Neutrophil (primary cell): ENCODE results near the gene TEX101.

ENCODE experiments used
- H3K27ac ChIP-seq: fragments of 200-600 bp; sonication (generic); 2 replicates; pipeline ENCODE4 v1.5.1; 2016; ENCODE audit warnings: mild to moderate bottlenecking, moderate library complexity
- H3K27me3 ChIP-seq: fragments of 200-600 bp; sonication (generic); 2 replicates; pipeline ENCODE4 v1.6.0; 2016; ENCODE audit warnings: mild to moderate bottlenecking
- H3K36me3 ChIP-seq: fragments of 200-600 bp; sonication (generic); 2 replicates; pipeline ENCODE4 v1.5.1; 2017
- H3K4me1 ChIP-seq, 2 experiments: fragments of 200-600 bp in 1 of 2; sonication (generic) in 1 of 2; 1 replicate in 1 of 2; 2 replicates in 1 of 2; pipeline versions ENCODE4 v1.5.1 to v1.6.1; 2013 to 2016; ENCODE audit warnings: low read depth in 1 of 2, low read length in 1 of 2, mild to moderate bottlenecking in 1 of 2, moderate library complexity in 1 of 2; ENCODE audit not compliant: control insufficient read depth in 1 of 2, insufficient read depth in 1 of 2
- H3K4me3 ChIP-seq, 2 experiments: fragments of 200-600 bp in 1 of 2; sonication (generic) in 1 of 2; 1 replicate in 1 of 2; 2 replicates in 1 of 2; pipeline ENCODE4 v1.5.1; 2013 to 2016; ENCODE audit warnings: low read depth in 1 of 2, low read length in 1 of 2, mild to moderate bottlenecking in 1 of 2, moderate library complexity in 1 of 2
- H3K9me3 ChIP-seq: fragments of 200-600 bp; sonication (generic); 2 replicates; pipeline ENCODE4 v1.5.1; 2016
- TF ChIP-seq, protein P1 (sequence below): fragments of 200-600 bp; sonication (generic); IDR thresholded peaks from 2 replicates; pipeline ENCODE4 v1.5.1; 2016; ENCODE audit warnings: antibody characterized with exemption

Gene TEX101

DNA sequence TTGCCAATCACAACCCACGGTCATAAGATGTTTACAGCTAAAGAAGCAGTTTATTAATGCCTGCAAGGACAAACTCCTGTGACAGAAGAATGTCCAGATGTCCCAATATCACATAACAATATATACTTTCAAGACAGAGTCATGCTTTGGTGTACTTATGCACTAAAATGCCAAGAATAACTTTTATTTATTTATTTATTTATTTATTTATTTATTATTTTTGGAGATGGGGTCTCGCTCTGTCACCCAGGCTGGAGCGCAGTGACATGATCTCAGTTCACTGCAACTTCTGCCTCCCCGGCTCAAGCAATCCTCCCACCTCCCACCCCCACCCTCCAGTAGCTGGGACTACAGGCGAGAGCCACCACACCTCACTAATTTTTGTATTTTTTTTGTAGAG lies 9.1 kb downstream of the TEX101 start:
- no peaks in the 10 kb centered on the region for H3K36me3 ChIP-seq
- TF ChIP-seq, protein P1, sequence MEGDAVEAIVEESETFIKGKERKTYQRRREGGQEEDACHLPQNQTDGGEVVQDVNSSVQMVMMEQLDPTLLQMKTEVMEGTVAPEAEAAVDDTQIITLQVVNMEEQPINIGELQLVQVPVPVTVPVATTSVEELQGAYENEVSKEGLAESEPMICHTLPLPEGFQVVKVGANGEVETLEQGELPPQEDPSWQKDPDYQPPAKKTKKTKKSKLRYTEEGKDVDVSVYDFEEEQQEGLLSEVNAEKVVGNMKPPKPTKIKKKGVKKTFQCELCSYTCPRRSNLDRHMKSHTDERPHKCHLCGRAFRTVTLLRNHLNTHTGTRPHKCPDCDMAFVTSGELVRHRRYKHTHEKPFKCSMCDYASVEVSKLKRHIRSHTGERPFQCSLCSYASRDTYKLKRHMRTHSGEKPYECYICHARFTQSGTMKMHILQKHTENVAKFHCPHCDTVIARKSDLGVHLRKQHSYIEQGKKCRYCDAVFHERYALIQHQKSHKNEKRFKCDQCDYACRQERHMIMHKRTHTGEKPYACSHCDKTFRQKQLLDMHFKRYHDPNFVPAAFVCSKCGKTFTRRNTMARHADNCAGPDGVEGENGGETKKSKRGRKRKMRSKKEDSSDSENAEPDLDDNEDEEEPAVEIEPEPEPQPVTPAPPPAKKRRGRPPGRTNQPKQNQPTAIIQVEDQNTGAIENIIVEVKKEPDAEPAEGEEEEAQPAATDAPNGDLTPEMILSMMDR = no peak

DNA sequence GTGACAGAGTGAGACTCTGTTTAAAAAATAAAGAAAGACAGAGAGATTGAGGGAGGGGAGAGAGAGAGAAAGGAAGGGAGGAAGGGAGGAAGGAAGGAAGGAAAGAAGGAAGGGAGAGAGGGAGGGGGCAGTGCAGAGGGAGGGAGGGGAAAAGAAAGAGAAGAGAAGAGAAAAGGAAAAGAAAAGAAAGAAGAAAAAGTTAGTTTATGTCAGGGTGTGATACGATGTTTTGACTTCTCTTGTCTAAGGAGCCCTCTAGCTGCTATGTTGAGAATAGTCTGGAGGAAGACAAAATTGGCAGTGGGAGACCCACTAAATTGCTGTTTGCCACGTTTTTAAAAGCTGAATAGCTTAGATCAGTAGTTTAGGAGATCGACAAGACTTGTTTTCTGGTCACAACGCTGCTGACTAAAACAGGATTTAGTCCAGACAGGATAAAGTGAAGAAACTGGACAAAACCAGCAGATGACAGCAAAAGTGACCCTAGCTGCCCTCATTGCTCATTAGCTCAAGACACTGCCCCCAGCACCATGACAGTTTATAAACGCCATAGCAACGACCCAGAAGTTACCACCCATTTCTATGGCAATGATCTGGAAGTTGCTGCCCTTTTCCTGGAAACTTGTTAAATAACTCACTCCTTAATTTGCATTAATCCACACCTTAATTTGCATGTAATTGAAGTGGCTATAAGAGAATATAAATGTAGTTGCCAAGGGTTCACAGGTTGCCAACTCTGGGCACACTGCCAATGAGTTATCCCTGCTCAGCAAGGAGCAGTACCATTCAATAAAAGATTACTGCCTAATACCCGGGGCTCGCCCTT lies 11.1 kb downstream of the TEX101 start:
- no peak overlapping the region for H3K4me3 ChIP-seq
- peaks cover 27 to 33% of the 10 kb centered on the region in 2 experiments for H3K4me1 ChIP-seq
- H3K27me3 ChIP-seq = no peaks in the 10 kb centered on the region
- TF ChIP-seq, protein P1 = no peak
- no peaks in the 10 kb centered on the region for H3K9me3 ChIP-seq
- no peak overlapping the region for H3K27ac ChIP-seq
- H3K36me3 ChIP-seq = no peaks in the 10 kb centered on the region

More for the DNA sequence above, 9.1 kb downstream of the TEX101 start:
- Histone ChIP-seq H3K4me1 (peaks cover 27 to 33% of the 10 kb centered on the region in 2 experiments), H3K9me3 (no peaks in the 10 kb centered on the region), H3K4me3 (no peak overlapping the region), H3K27ac (no peak overlapping the region), H3K27me3 (no peaks in the 10 kb centered on the region)

DNA sequence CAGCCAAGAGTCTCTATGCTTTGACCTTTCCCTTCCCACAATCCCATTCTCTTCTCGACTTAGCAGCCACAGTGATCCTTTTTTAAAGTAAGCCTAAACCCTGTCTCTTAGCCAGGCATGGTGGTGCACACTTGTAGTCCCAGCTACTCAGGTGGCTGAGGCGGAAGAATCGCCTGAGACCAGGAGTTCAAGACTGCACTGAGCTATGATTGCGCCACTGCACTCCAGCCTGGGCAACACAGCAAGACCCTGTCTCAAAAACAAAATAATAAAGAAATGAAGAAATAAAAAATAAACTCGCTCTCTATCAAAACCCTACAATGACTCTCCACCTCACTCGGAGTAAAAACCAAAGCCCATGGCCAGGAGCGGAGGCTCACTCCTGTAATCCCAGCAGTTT lies 14.7 kb downstream of the TEX101 start:
- Histone ChIP-seq H3K27me3 (no peaks in the 10 kb centered on the region), H3K4me1 (peaks cover 27 to 33% of the 10 kb centered on the region in 2 experiments), H3K27ac (no peak overlapping the region), H3K4me3 (no peak overlapping the region), H3K9me3 (no peaks in the 10 kb centered on the region), H3K36me3 (no peaks in the 10 kb centered on the region)
- TF ChIP-seq, protein P1 = no peak

DNA sequence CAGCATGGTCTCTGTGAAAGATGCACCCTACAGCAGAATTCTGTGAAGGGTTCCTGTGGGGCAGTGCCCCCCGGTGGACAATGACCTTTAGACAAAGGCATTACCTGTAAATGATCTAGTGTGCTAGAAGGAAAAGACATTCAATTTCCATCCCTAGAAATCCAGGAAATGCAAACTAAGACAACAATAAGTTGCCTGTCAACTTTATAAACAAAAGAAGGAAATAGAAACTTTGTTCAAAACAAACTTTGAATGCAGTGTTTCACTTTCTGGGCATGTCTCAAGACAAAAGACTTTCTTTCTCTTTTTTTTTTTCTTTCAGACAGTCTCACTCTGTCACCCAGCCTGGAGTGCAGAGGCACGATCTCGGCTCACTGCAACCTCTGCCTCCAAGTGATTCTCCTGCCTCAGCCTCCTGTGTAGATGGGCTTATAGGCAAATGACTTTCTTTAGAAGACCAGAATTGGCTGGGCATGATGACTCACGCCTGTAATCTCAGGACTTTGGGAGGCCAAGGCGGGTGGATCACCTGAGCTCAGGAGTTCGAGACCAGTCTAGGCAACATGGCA lies 15.5 kb downstream of the TEX101 start:
- Histone ChIP-seq H3K4me1 (peaks cover 25 to 31% of the 10 kb centered on the region in 2 experiments), H3K27me3 (no peaks in the 10 kb centered on the region), H3K4me3 (no peak overlapping the region), H3K9me3 (no peaks in the 10 kb centered on the region), H3K36me3 (no peaks in the 10 kb centered on the region), H3K27ac (no peak overlapping the region)
- TF ChIP-seq, protein P1 = no peak

DNA sequence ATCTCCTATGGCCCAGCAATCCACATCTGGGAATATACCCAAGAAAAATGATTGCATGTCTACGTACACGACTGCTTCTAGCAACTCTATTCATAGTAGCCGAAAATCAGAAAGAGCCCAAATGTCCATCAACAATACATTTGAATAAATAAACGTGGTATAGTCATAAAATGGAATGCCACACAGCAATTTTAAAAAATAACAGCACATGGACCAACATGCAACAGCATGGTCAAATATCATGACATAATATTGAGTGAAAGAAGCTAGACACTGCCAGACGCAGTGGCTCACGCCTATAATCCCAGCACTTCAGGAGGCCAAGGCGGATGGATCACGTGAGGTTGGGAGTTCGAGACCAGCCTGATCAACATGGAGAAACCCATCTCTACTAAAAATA lies 16.3 kb downstream of the TEX101 start:
- no peaks in the 10 kb centered on the region for H3K27me3 ChIP-seq
- TF ChIP-seq, protein P1 = no peak
- H3K4me3 ChIP-seq = no peak overlapping the region
- H3K9me3 ChIP-seq = no peaks in the 10 kb centered on the region
- H3K4me1 ChIP-seq = peaks cover 20 to 23% of the 10 kb centered on the region in 2 experiments
- no peak overlapping the region for H3K27ac ChIP-seq
- H3K36me3 ChIP-seq = no peaks in the 10 kb centered on the region
